ENCODE measurements around the gene SLC6A2. TPM values are rescaled to one million over a fixed set of nuclear protein-coding genes. Genes with fewer than 3 reads are reported as not detected.

SLC6A2 gene
- total RNA-seq, 4 donors from 2014 or later: 0.65 to 1.7 (median 1.3) TPM; not detected in 1

GRCh38 chr16:55651841-55652824, 3.7 kb upstream of the SLC6A2 start:
- TF ChIP-seq CTCF (IDR thresholded peaks at IDR 0.05; ENCODE audit: low read depth): no peak

GRCh38 chr16:55653106-55653505, 2.7 kb upstream of the SLC6A2 start:
- TF ChIP-seq CTCF (IDR thresholded peaks at IDR 0.05; ENCODE audit: low read depth): no peak

GRCh38 chr16:55655381-55655896, 349 bp upstream of the SLC6A2 start:
- no peak for TF ChIP-seq CTCF (IDR thresholded peaks at IDR 0.05; ENCODE audit: low read depth)

- no peak for TF ChIP-seq CTCF (IDR thresholded peaks at IDR 0.05; ENCODE audit: low read depth)
These were observed 904 bp downstream of the SLC6A2 start for GRCh38 chr16:55656691-55657092.

- no peak for TF ChIP-seq CTCF (IDR thresholded peaks at IDR 0.05; ENCODE audit: low read depth)
These were observed 1.8 kb downstream of the SLC6A2 start for GRCh38 chr16:55657616-55658015.

- TF ChIP-seq CTCF (IDR thresholded peaks at IDR 0.05; ENCODE audit: low read depth): no peak
These were observed 3.2 kb downstream of the SLC6A2 start for GRCh38 chr16:55658898-55659420.

- no peak for TF ChIP-seq CTCF (IDR thresholded peaks at IDR 0.05; ENCODE audit: low read depth)
These were observed 4.2 kb downstream of the SLC6A2 start for GRCh38 chr16:55660026-55660425.

All from subcutaneous adipose tissue (tissue), 4 donors.